Esophagus squamous epithelium (tissue), 4 donors: Measurements from ENCODE around the gene PIK3R5.

Experiments used
- POLR2A ChIP-seq, 4 donors: fragments of 450-650 bp; IDR thresholded peaks; one replicate each; pipeline ENCODE4 v1.6.1; 2017; ENCODE audit warnings: antibody characterized with exemption in 4 of 4, mild to moderate bottlenecking in 4 of 4, moderate library complexity in 3 of 4
- TF ChIP-seq, protein P1 (sequence below), 6 experiments: fragments of 450-650 bp in 4 of 6; fragments of 200-600 bp in 2 of 6; sonication (generic) in 2 of 6; IDR thresholded peaks; one replicate each; pipeline ENCODE4 v1.5.1; 2016 to 2019; ENCODE audit warnings: antibody characterized with exemption in 6 of 6, mild to moderate bottlenecking in 4 of 6, moderate library complexity in 4 of 6

GRCh38 chr17:8898126-8898525 lies 67.4 kb downstream of the PIK3R5 start:
- no peak for TF ChIP-seq POLR2A (IDR thresholded peaks at IDR 0.05)
- TF ChIP-seq, protein P1, sequence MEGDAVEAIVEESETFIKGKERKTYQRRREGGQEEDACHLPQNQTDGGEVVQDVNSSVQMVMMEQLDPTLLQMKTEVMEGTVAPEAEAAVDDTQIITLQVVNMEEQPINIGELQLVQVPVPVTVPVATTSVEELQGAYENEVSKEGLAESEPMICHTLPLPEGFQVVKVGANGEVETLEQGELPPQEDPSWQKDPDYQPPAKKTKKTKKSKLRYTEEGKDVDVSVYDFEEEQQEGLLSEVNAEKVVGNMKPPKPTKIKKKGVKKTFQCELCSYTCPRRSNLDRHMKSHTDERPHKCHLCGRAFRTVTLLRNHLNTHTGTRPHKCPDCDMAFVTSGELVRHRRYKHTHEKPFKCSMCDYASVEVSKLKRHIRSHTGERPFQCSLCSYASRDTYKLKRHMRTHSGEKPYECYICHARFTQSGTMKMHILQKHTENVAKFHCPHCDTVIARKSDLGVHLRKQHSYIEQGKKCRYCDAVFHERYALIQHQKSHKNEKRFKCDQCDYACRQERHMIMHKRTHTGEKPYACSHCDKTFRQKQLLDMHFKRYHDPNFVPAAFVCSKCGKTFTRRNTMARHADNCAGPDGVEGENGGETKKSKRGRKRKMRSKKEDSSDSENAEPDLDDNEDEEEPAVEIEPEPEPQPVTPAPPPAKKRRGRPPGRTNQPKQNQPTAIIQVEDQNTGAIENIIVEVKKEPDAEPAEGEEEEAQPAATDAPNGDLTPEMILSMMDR (IDR thresholded peaks at IDR 0.05): no peak
